ENCODE results near the gene SFN.

- no peak for TF ChIP-seq CTCF (IDR thresholded peaks at IDR 0.05 in 8 of 11, conservative IDR thresholded peaks at IDR 0.05 in 3 of 11)
- no peak for TF ChIP-seq POLR2A (IDR thresholded peaks at IDR 0.05)
- TF ChIP-seq POLR2AphosphoS5 (IDR thresholded peaks at IDR 0.05), result no peak
Observed at GRCh38 chr1:26877326-26877725, 14.4 kb downstream of the SFN start.
